GM03348 (cell line): ENCODE results near the gene OR6J1.
"Not testable (repeated sequence)": the region's sequence is repeated elsewhere in the genome, so short reads cannot be mapped to it uniquely, and the experiment has no call there.

Experiments used
- DNase-seq: peaks from one replicate; pipeline ENCODE4 v3.0.0; 2012; ENCODE audit warnings: low spot score

The OR6J1 gene

GRCh38 chr14:22606380-22606779 lies 37.8 kb downstream of the OR6J1 start:
- DNase-seq: no peak

GRCh38 chr14:22602862-22603261 lies 41.3 kb downstream of the OR6J1 start:
- DNase-seq: no peak

GRCh38 chr14:22601996-22602395 lies 42.2 kb downstream of the OR6J1 start:
- no peak for DNase-seq

GRCh38 chr14:22601456-22601855 lies 42.7 kb downstream of the OR6J1 start:
- DNase-seq: no peak

GRCh38 chr14:22600027-22600426 lies 44.1 kb downstream of the OR6J1 start:
- no peak for DNase-seq

GRCh38 chr14:22599349-22599748 lies 44.8 kb downstream of the OR6J1 start:
- no peak for DNase-seq

GRCh38 chr14:22598896-22599244 lies 45.3 kb downstream of the OR6J1 start:
- DNase-seq: peak; percentile 66

- peak; percentile 93 for DNase-seq
These were observed 45.9 kb downstream of the OR6J1 start, which contains the start of gene ABHD4 for GRCh38 chr14:22598099-22598895. Gene ABHD4 (plus strand): TSS chr14:22598300. CDS start chr14:22598307, 7 bp downstream.

GRCh38 chr14:22597771-22598098 lies 46.4 kb downstream of the OR6J1 start:
- DNase-seq: no peak

GRCh38 chr14:22597265-22597664 lies 46.9 kb downstream of the OR6J1 start:
- no peak for DNase-seq

- no peak for DNase-seq
These were observed 47.7 kb downstream of the OR6J1 start for GRCh38 chr14:22596354-22596879.

- no peak for DNase-seq
These were observed 49.9 kb downstream of the OR6J1 start for GRCh38 chr14:22594156-22594716.

GRCh38 chr14:22593601-22594000 lies 50.6 kb downstream of the OR6J1 start:
- DNase-seq: no peak

GRCh38 chr14:22593189-22593588 lies 51.0 kb downstream of the OR6J1 start:
- DNase-seq: no peak

- DNase-seq: peak; percentile 100
These were observed 54.9 kb downstream of the OR6J1 start, which contains the start of gene DAD1 for GRCh38 chr14:22589096-22589839. Gene DAD1 (minus strand): TSS chr14:22589224. CDS start chr14:22589157, 67 bp downstream.

GRCh38 chr14:22588526-22589095 lies 55.5 kb downstream of the OR6J1 start:
- no peak for DNase-seq

GRCh38 chr14:22587677-22588422 lies 56.3 kb downstream of the OR6J1 start:
- not testable (repeated sequence) for DNase-seq

GRCh38 chr14:22587247-22587646 lies 56.9 kb downstream of the OR6J1 start:
- no peak for DNase-seq

- DNase-seq: no peak
These were observed 60.2 kb downstream of the OR6J1 start for GRCh38 chr14:22583994-22584393.
